DND-41 (cell line): ENCODE measurements around the gene IGSF8.

ENCODE experiments used
- ATAC-seq: fragments of 200-7000 bp; cut with Tn5 transposase; 3 replicates; pipeline ENCODE4 v1.9.1; 2021; ENCODE audit warnings: low read depth; ENCODE audit not compliant: insufficient read depth
- DNase-seq: peaks from one replicate; pipeline ENCODE4 v3.0.0-alpha.2; 2020
- H2AFZ ChIP-seq: 2 replicates; pipeline ENCODE4 v1.6.0; 2012; ENCODE audit warnings: low read depth, low read length
- H3K27ac ChIP-seq: 2 replicates; pipeline ENCODE4 v1.5.1; 2012; ENCODE audit warnings: low read length, inconsistent platforms
- H3K27me3 ChIP-seq: fragments of 200-600 bp; sonication (generic); 2 replicates; pipeline ENCODE4 v1.6.0; 2012; ENCODE audit warnings: low read length, mild to moderate bottlenecking, inconsistent platforms; ENCODE audit not compliant: insufficient read depth, poor library complexity
- H3K36me3 ChIP-seq: 2 replicates; pipeline ENCODE4 v1.5.1; 2012; ENCODE audit warnings: low read length, inconsistent platforms; ENCODE audit not compliant: insufficient read depth
- H3K4me1 ChIP-seq: 2 replicates; pipeline ENCODE4 v1.5.1; 2012; ENCODE audit warnings: mild to moderate bottlenecking, low read length; ENCODE audit not compliant: insufficient read depth
- H3K4me2 ChIP-seq: 2 replicates; pipeline ENCODE4 v1.6.0; 2012; ENCODE audit warnings: mild to moderate bottlenecking, moderate library complexity, low read length, inconsistent platforms; ENCODE audit not compliant: insufficient read depth
- H3K4me3 ChIP-seq, 2 experiments: fragments of 200-600 bp in 1 of 2; shearing (Covaris generic) in 1 of 2; 2 replicates each; pipeline ENCODE4 v1.5.1; 2012 to 2016; ENCODE audit warnings: inconsistent platforms in 2 of 2, low read length in 2 of 2, mild to moderate bottlenecking in 2 of 2, low read depth in 1 of 2, moderate library complexity in 1 of 2
- H3K79me2 ChIP-seq: 2 replicates; pipeline ENCODE4 v1.6.0; 2012; ENCODE audit warnings: low read length, inconsistent platforms; ENCODE audit not compliant: insufficient read depth
- H3K9ac ChIP-seq: 2 replicates; pipeline ENCODE4 v1.6.0; 2012; ENCODE audit warnings: low read depth, mild to moderate bottlenecking, inconsistent platforms, low read length, moderate library complexity
- H3K9me3 ChIP-seq: 2 replicates; pipeline ENCODE4 v1.5.1; 2012; ENCODE audit warnings: low read length, moderate library complexity, mild to moderate bottlenecking, inconsistent platforms; ENCODE audit not compliant: insufficient read depth, severe bottlenecking
- H4K20me1 ChIP-seq: 2 replicates; pipeline ENCODE4 v1.6.0; 2012; ENCODE audit warnings: low read length; ENCODE audit not compliant: insufficient read depth
- CTCF ChIP-seq: IDR thresholded peaks from 2 replicates; pipeline ENCODE4 v1.5.1; 2012; ENCODE audit warnings: borderline replicate concordance, low read length, moderate library complexity, mild to moderate bottlenecking; ENCODE audit not compliant: poor library complexity, severe bottlenecking; ENCODE audit errors: extremely low read depth
- EZH2 ChIP-seq: IDR thresholded peaks from 3 replicates; pipeline ENCODE4 v1.6.1; 2012; ENCODE audit warnings: borderline replicate concordance, low read depth, mild to moderate bottlenecking, moderate library complexity, low read length, inconsistent platforms; ENCODE audit not compliant: severe bottlenecking

Gene IGSF8

GRCh38 chr1:160082926-160083325, 15.5 kb downstream of the IGSF8 start:
- ATAC-seq = no peak
- Histone ChIP-seq H3K27me3 (no peaks in the 10 kb centered on the region), H3K36me3 (peaks cover 3% of the 10 kb centered on the region; the same call in 1 of the 2 replicates), H2AFZ (no peak overlapping the region), H3K4me1 (no peaks in the 10 kb centered on the region), H3K27ac (no peak overlapping the region), H3K79me2 (no peaks in the 10 kb centered on the region), H3K9me3 (no peaks in the 10 kb centered on the region), H3K4me2 (no peak overlapping the region), H4K20me1 (no peaks in the 10 kb centered on the region), H3K4me3 (no peak overlapping the region), H3K9ac (no peak overlapping the region)
- no peak for DNase-seq
- TF ChIP-seq EZH2 = no peak
- no peak for TF ChIP-seq CTCF

GRCh38 chr1:160082487-160082886, 15.9 kb downstream of the IGSF8 start:
- Histone ChIP-seq H3K36me3 (peaks cover 3% of the 10 kb centered on the region; the same call in 1 of the 2 replicates), H3K4me3 (no peak overlapping the region), H3K27ac (no peak overlapping the region), H3K9ac (no peak overlapping the region), H3K79me2 (no peaks in the 10 kb centered on the region), H3K4me2 (no peak overlapping the region), H2AFZ (no peak overlapping the region), H4K20me1 (no peaks in the 10 kb centered on the region), H3K9me3 (no peaks in the 10 kb centered on the region), H3K4me1 (no peaks in the 10 kb centered on the region), H3K27me3 (peaks cover under 1% of the 10 kb centered on the region)
- TF ChIP-seq EZH2 (no peak), CTCF (no peak)
- DNase-seq = no peak
- ATAC-seq = no peak

GRCh38 chr1:160081261-160081936, 17.0 kb downstream of the IGSF8 start, which contains the start of gene KCNJ9:
TSS of gene KCNJ9 (plus strand) at chr1:160081538. CDS start at chr1:160084031, 2,493 bp downstream.
- no peaks in the 10 kb centered on the region for H3K4me1 ChIP-seq
- DNase-seq = no peak
- no peaks in the 10 kb centered on the region for H4K20me1 ChIP-seq
- peaks cover 7% of the 10 kb centered on the region for H3K27me3 ChIP-seq
- TF ChIP-seq EZH2 (no peak), CTCF (no peak)
- H3K4me3 ChIP-seq = no peak within 1 kb of the TSS
- peaks cover 3% of the 10 kb centered on the region; the same call in 1 of the 2 replicates for H3K36me3 ChIP-seq
- no peak within 1 kb of the TSS for H3K4me2 ChIP-seq
- no peak for ATAC-seq
- no peak within 1 kb of the TSS for H3K9ac ChIP-seq
- no peaks in the 10 kb centered on the region for H3K79me2 ChIP-seq
- H3K9me3 ChIP-seq = no peaks in the 10 kb centered on the region
- no peak within 1 kb of the TSS for H2AFZ ChIP-seq
- H3K27ac ChIP-seq = no peak within 1 kb of the TSS
